Measurements from ENCODE around the gene FSTL5. TPM values are rescaled to one million over a fixed set of nuclear protein-coding genes. Genes with fewer than 3 reads are reported as not detected.

Gene FSTL5
- total RNA-seq, 1 experiment from 2014 or later, result not detected

DNA sequence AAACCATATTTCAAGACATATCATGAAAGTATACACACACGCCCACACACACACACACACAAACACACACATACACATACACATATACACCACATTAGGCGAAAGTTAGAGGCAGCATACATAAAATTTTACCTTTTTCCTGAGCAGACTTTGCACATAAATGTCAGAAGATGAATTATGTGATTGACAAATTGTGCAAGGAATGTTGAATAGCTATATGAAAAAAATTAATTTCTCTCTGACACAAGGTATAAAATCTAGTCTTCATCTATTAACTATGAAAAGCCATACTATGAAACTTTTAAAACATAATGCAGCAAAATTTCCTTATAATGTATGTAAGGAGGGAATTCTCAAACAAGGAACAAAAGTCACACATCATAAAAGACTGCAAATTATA, 24.4 kb downstream of the FSTL5 start:
- no peak overlapping the region for H3K27ac ChIP-seq (ENCODE audit: insufficient read length, low read depth, low read length)
- H2BK20ac ChIP-seq (ENCODE audit: low read depth, low read length, poor library complexity, severe bottlenecking), result no peak overlapping the region
- H2BK5ac ChIP-seq (ENCODE audit: insufficient read length, low read length), result no peak overlapping the region
- H4K8ac ChIP-seq (replicated peaks; ENCODE audit: insufficient read length, low read depth, low read length), result no peak overlapping the region
- H3K4ac ChIP-seq (ENCODE audit: low read depth, low read length), result no peak overlapping the region
- Mint-ChIP-seq H3K9me3 (no peaks in the 10 kb centered on the region; a peak in 1 of 5 replicates), H3K4me3 (no peak overlapping the region), H3K27ac (no peak overlapping the region), H3K36me3 (ENCODE audit: insufficient read depth in 1 of 3, low read depth in 3 of 3) (peaks cover 0 to 4% (median 0%) of the 10 kb centered on the region in 3 experiments; a peak in 3 of 7 replicates), H3K27me3 (ENCODE audit: low read depth) (no peaks in the 10 kb centered on the region), H3K4me1 (no peaks in the 10 kb centered on the region)
- H3K79me1 ChIP-seq (ENCODE audit: insufficient read depth, low read depth, low read length, poor library complexity, severe bottlenecking), result no peaks in the 10 kb centered on the region
- H3K79me2 ChIP-seq (ENCODE audit: insufficient read depth, low read length), result no peaks in the 10 kb centered on the region
- H2BK120ac ChIP-seq (ENCODE audit: low read depth, low read length, poor library complexity, severe bottlenecking), result no peak overlapping the region
- H4K91ac ChIP-seq (ENCODE audit: insufficient read length, low read depth, low read length), result no peak overlapping the region
- DNase-seq, result no peak
- H2BK15ac ChIP-seq (ENCODE audit: low read depth, low read length), result no peak overlapping the region
- H3K9ac ChIP-seq (ENCODE audit: extremely low read depth, insufficient read length, low read length), result no peak overlapping the region
- no peak overlapping the region for H4K5ac ChIP-seq (ENCODE audit: insufficient read length, low read depth, low read length)
- H3K4me2 ChIP-seq (ENCODE audit: insufficient read depth, insufficient read length, low read length), result no peak overlapping the region
- H4K20me1 ChIP-seq (ENCODE audit: control insufficient read depth, insufficient read depth, insufficient read length), result no peaks in the 10 kb centered on the region
- no peak overlapping the region for H3K23ac ChIP-seq (ENCODE audit: insufficient read length, low read depth, low read length)
- H3K56ac ChIP-seq (ENCODE audit: insufficient read length, low read depth, low read length), result no peak overlapping the region
- no peaks in the 10 kb centered on the region for H3K27me3 ChIP-seq (ENCODE audit: insufficient read depth, low read length)
- H3K14ac ChIP-seq (ENCODE audit: insufficient read depth, low read length), result no peak overlapping the region
- H3T11ph ChIP-seq (ENCODE audit: low read length), result no peak overlapping the region
- no peaks in the 10 kb centered on the region for H3K4me1 ChIP-seq (ENCODE audit: insufficient read depth, low read length)
- no peak overlapping the region for H2AK5ac ChIP-seq (ENCODE audit: insufficient read length, low read length)
- TF ChIP-seq, protein P1, sequence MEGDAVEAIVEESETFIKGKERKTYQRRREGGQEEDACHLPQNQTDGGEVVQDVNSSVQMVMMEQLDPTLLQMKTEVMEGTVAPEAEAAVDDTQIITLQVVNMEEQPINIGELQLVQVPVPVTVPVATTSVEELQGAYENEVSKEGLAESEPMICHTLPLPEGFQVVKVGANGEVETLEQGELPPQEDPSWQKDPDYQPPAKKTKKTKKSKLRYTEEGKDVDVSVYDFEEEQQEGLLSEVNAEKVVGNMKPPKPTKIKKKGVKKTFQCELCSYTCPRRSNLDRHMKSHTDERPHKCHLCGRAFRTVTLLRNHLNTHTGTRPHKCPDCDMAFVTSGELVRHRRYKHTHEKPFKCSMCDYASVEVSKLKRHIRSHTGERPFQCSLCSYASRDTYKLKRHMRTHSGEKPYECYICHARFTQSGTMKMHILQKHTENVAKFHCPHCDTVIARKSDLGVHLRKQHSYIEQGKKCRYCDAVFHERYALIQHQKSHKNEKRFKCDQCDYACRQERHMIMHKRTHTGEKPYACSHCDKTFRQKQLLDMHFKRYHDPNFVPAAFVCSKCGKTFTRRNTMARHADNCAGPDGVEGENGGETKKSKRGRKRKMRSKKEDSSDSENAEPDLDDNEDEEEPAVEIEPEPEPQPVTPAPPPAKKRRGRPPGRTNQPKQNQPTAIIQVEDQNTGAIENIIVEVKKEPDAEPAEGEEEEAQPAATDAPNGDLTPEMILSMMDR (conservative IDR thresholded peaks at IDR 0.05), result no peak
- WGBS (ENCODE audit: extremely low coverage, insufficient read length, low lambda C conversion rate), result no CpG with 5 or more reads among the region's 2 CpGs
- no peak overlapping the region for H3K18ac ChIP-seq (ENCODE audit: insufficient read length, low read depth, low read length)
- no peaks in the 10 kb centered on the region for H3K23me2 ChIP-seq (ENCODE audit: insufficient read length, low read depth, low read length, poor library complexity, severe bottlenecking)
- H3K9me3 ChIP-seq (ENCODE audit: control insufficient read depth, low read depth, low read length), result no peaks in the 10 kb centered on the region
- H2AFZ ChIP-seq (ENCODE audit: low read length), result no peak overlapping the region
- H2BK12ac ChIP-seq (ENCODE audit: insufficient read length, low read depth, low read length), result no peak overlapping the region

Measured in H9 (cell line).